Mesothelial cell of epicardium (in vitro differentiated cells): ENCODE measurements around the gene CPN2. TPM values are rescaled to one million over a fixed set of nuclear protein-coding genes. Genes with fewer than 3 reads are reported as not detected.

Source experiments
- DNase-seq, 2 experiments: peaks; one replicate each; pipeline ENCODE4 v3.0.0; 2021; ENCODE audit warnings: low spot score in 2 of 2; ENCODE audit not compliant: unreplicated experiment in 2 of 2
- H3K27ac Mint-ChIP-seq: 2 replicates; pipeline ENCODE4 v1.8.0; 2021; ENCODE audit warnings: mixed read lengths
- H3K27me3 Mint-ChIP-seq: 2 replicates; pipeline ENCODE4 v1.8.0; 2021; ENCODE audit warnings: low read depth, mixed read lengths
- H3K36me3 Mint-ChIP-seq: 2 replicates; pipeline ENCODE4 v1.8.0; 2021; ENCODE audit warnings: mixed read lengths
- H3K4me1 Mint-ChIP-seq: 2 replicates; pipeline ENCODE4 v1.8.0; 2021; ENCODE audit warnings: mixed read lengths
- H3K4me3 Mint-ChIP-seq: 2 replicates; pipeline ENCODE4 v1.8.0; 2021; ENCODE audit warnings: mild to moderate bottlenecking, moderate library complexity, mixed read lengths
- H3K9me3 Mint-ChIP-seq: 2 replicates; pipeline ENCODE4 v1.8.0; 2021; ENCODE audit warnings: mixed read lengths
- CTCF ChIP-seq: fragments of 200-600 bp; sonication (generic); IDR thresholded peaks from one replicate; pipeline ENCODE4 v1.5.0; 2021; ENCODE audit warnings: antibody characterized with exemption; ENCODE audit not compliant: unreplicated experiment
- total RNA-seq: library from RNA; stranded (reverse); gene quantifications from 3 replicates; pipeline ENCODE4 v1.2.1, GENCODE V29; 2021

CPN2 gene
- total RNA-seq, 1 donor from 2014 or later, result not detected

GRCh38 chr3:194396539-194396858 is 45.4 kb upstream of the CPN2 start:
- no peaks in the 10 kb centered on the region for H3K9me3 Mint-ChIP-seq
- peak overlapping the region; percentile 87 for H3K27ac Mint-ChIP-seq
- H3K4me3 Mint-ChIP-seq, result peak overlapping the region; percentile 50
- H3K4me1 Mint-ChIP-seq, result peaks cover 22% of the 10 kb centered on the region
- DNase-seq, result no peak
- no peaks in the 10 kb centered on the region for H3K27me3 Mint-ChIP-seq
- no peak for TF ChIP-seq CTCF
- H3K36me3 Mint-ChIP-seq, result no peaks in the 10 kb centered on the region

GRCh38 chr3:194395778-194396538 is 44.8 kb upstream of the CPN2 start:
- Mint-ChIP-seq H3K27me3 (peaks cover under 1% of the 10 kb centered on the region), H3K27ac (peak overlapping the region; percentile 87), H3K9me3 (peaks cover 5% of the 10 kb centered on the region), H3K36me3 (peaks cover under 1% of the 10 kb centered on the region), H3K4me3 (peak overlapping the region; percentile 50), H3K4me1 (peaks cover 22% of the 10 kb centered on the region)
- no peak for DNase-seq
- TF ChIP-seq CTCF, result no peak

GRCh38 chr3:194395212-194395611 is 44.1 kb upstream of the CPN2 start:
- H3K36me3 Mint-ChIP-seq, result peaks cover 4% of the 10 kb centered on the region

GRCh38 chr3:194392576-194392975 is 41.4 kb upstream of the CPN2 start:
- Mint-ChIP-seq H3K4me1 (peaks cover 22% of the 10 kb centered on the region), H3K36me3 (peaks cover 4% of the 10 kb centered on the region), H3K27ac (no peak overlapping the region), H3K27me3 (peaks cover 11% of the 10 kb centered on the region), H3K4me3 (no peak overlapping the region), H3K9me3 (peaks cover 19% of the 10 kb centered on the region)
- no peak for DNase-seq
- no peak for TF ChIP-seq CTCF

More at GRCh38 chr3:194395212-194395611, 44.1 kb upstream of the CPN2 start:
- Mint-ChIP-seq H3K9me3 (peaks cover 13% of the 10 kb centered on the region), H3K27me3 (peaks cover 5% of the 10 kb centered on the region), H3K4me1 (peaks cover 22% of the 10 kb centered on the region), H3K4me3 (no peak overlapping the region), H3K27ac (peak overlapping the region; percentile 87)
- TF ChIP-seq CTCF, result no peak
- no peak for DNase-seq

GRCh38 chr3:194390835-194391234 is 39.7 kb upstream of the CPN2 start:
- H3K27me3 Mint-ChIP-seq, result peaks cover 11% of the 10 kb centered on the region
- H3K9me3 Mint-ChIP-seq, result peaks cover 19% of the 10 kb centered on the region
- TF ChIP-seq CTCF, result no peak
- no peak overlapping the region for H3K4me3 Mint-ChIP-seq
- H3K36me3 Mint-ChIP-seq, result peaks cover 4% of the 10 kb centered on the region
- no peak overlapping the region for H3K27ac Mint-ChIP-seq
- DNase-seq, result no peak
- H3K4me1 Mint-ChIP-seq, result peaks cover 15% of the 10 kb centered on the region

- peaks cover 11% of the 10 kb centered on the region for H3K27me3 Mint-ChIP-seq
- no peak for DNase-seq
- TF ChIP-seq CTCF, result no peak
- no peaks in the 10 kb centered on the region for H3K4me1 Mint-ChIP-seq
- H3K4me3 Mint-ChIP-seq, result no peak overlapping the region
- H3K36me3 Mint-ChIP-seq, result peaks cover 4% of the 10 kb centered on the region
- H3K9me3 Mint-ChIP-seq, result peaks cover 19% of the 10 kb centered on the region
- H3K27ac Mint-ChIP-seq, result no peak overlapping the region
Measured at GRCh38 chr3:194389269-194389668, 38.1 kb upstream of the CPN2 start.
